ENCODE results near the gene LECT2.

LECT2 gene

DNA sequence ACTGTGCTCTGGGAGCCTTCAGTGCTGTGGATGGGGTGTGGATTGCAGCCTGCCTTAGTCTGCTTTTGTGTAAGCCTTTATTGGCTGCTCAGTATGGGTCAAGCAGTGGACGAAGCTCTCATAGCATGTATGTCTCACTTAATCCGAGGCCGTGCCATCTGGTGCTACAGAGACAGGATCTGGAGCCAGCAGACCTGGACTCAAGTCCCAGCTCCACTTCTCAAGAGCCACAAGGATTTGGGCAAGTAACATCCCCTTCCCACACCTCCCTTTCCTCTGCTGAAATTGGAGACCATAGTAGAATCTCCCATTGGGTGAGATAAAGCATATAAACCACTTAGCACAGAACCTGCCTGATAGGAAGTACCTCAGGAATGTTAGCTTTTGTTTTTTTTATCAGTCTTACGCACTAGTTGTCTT is 23.4 kb upstream of the LECT2 start:
- DNase-seq (ENCODE audit: low spot score): no peak

DNA sequence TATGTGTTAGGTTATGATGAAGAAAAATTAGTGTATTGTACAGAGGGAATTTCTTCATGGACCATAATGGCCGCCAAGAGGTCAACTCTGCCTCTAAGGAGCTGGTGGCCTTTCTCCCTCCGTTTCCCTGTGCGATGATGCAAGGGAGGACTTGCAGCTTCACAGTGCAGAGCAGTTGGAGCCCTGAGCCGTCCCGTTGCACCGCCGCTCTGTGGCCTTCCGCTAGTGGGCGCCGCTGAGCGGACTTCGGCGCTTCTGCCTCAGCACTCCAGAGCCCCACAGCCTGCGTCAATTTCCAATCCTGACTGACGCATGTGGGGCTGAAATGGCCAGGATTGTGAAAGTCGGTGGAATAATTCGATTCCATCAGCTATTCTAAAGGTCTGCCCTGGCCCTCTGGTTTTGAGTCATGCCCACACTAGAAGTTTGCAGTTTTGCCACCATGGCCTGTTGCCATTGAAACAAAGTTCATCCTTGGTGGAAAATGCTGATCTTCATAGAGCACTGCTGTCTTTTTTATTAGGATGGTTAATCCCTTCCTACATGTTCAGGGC is 22.7 kb upstream of the LECT2 start:
- no peak for DNase-seq (ENCODE audit: low spot score)

DNA sequence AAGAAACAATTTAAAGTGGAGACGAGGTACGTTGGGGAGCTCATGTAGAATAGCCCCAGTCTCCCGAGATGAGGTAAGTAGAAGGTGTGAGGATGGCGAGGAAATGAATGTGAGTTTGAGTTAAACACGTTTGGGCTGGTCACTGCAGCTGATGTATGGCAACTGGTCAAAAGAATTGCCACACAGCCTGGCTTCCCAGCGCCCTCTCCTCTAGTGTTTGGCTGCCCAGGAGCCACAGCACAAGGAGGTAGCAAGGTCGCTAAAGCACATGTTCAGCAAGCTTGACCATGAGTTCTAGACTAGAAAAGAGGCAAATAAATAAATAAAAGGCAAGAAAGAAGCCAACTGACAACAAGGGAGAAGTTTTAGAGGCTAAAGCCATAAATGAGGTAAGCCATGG is 21.4 kb upstream of the LECT2 start:
- DNase-seq (ENCODE audit: low spot score): no peak

DNA sequence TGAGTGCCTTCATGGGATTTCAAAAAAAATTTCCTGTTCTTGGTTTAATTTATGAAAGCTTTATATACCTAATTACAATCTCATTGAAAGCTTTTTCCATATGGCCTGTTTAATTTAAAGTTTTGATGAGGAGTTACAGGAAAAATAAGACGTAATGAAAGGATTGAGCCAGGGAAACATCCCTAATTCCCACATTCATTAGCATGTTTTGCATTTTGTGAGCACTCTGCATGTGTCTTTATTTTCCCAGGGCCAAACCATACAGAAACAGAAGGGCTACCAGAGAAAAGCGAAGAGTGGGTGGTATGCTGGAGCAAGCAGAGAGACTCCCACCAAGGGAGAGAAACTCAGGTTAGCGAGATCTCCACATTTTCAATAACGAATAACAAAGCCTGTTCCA is 20.3 kb upstream of the LECT2 start:
- no peak for DNase-seq (ENCODE audit: low spot score)

DNA sequence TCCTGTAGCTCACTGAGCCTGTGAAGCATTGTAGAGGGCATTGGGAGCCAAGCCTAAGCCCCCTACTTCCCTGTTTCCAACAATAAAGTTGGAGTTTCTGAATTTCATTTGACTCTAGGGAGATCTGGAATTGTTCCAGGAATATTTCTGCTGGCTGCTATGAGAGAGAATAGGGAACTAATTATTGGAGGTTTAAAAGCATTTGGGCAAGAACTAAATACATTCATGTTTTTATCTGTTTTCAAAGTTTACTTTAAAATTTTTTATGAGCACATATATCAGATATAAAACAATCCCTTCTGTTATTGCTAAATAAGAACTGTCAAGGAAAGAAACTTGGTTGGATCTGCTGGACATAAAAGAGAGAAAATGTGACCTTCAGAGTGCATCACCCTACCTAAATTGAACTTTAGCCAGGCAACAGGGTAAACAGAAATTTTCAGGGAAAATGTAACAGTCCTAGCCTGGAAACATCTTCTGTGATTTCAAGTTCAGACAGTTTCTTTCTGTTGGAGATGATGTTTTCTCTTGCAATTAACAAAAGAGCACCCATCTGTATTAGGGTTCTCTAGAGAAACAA is 19.3 kb upstream of the LECT2 start:
- DNase-seq (ENCODE audit: low spot score): no peak

- DNase-seq (ENCODE audit: low spot score): no peak
These were observed 18.7 kb upstream of the LECT2 start for GRCh38 chr5:135973323-135974020.

DNA sequence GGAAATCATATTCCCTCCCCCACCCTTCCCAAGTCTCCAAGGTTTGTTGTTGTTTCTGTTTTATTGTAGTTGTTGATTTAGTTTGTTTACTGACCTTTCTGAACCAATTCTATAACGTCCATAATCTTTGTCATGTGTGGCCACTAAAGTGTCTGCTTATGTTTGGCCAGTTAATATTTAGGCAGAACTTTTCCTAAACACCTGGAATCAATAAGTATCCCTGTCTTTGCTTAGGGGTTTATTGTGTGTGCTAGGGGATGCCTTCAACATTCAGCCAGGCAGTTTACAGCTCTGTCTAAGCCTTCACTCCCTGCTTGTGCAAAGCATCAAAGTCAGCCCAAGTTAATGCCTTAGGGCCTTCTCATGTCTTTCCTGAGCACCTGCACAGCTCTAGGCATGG is 16.9 kb upstream of the LECT2 start:
- DNase-seq (ENCODE audit: low spot score): no peak

- DNase-seq (ENCODE audit: low spot score): no peak
These were observed 12.0 kb upstream of the LECT2 start for GRCh38 chr5:135966790-135967189.

DNA sequence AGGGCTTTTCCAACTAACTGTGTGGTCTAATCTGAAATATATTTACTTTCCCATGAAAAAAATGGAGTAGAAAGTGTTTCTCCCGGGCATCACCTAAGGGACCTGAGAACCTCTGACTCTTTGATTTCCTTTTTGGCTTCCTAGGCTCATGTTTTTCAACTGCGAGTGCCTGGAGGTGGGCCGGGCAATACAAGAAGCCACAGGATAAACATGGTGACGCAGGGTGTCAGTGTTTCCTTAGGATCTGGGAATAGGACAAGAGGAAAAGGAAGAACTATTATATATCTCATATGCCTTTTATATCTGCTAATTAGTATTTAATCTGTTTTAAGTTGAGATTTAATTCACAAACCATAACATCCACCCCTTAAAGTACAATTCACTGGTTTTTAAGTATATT is 11.4 kb upstream of the LECT2 start:
- DNase-seq (ENCODE audit: low spot score): no peak

DNA sequence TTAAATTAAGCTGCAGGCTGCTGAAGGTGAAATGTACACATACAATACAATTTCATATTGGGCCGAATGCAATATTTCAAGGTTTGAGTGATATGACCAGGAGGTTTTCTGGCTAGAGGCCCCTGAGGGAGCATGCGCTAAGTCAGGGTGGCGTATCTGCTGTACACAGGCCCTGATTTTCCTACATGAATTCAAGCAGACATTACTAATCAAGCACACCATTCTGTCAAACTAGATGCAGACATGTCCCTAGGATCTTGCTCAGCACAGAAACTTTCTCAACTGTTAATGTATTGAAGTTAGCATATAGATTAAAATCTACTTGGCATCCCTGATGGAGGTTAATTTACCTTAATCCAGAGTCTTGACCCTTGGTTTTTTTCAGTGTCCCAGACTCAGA is 10.7 kb upstream of the LECT2 start:
- no peak for DNase-seq (ENCODE audit: low spot score)

- no peak for DNase-seq (ENCODE audit: low spot score)
These were observed 10.0 kb upstream of the LECT2 start for GRCh38 chr5:135964670-135965320.

DNA sequence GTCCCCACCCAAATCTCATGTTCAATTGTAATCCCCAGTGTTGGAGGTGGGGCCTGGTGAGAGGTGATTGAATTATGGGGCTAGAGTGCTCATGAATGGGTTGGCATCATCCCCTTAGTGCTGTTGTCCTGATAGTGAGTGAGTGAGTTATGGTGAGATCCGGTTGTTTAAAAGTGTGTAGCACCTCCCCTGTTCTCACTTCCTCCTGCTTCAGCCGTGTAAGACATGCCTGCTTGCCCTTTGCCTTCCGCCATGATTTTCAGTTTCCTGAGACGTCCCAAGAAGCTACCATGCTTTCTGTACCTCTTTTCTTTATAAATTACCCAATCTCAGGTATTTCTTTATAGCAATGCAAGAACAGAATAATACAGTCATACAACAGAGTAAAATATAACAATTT is 742 bp upstream of the LECT2 start:
- no peak for DNase-seq (ENCODE audit: low spot score)

DNA sequence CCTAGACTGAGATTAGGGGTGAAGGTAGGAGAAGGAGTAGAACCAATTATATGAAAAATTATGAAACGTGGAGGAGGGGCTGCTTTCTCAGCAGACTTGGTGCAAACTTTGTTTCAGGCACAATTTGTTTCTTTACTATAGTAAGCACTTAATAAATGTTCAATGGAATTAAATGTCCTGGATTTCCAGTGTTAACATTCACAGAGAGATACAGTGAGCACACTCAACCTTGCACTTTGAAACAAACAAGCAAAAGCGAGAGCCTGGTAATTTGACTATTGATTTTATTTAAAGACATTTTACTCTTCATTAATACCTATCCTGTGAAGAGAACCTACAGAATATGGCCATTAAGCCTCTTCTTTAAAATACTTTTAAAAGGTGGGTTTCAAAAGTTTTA is 933 bp downstream of the LECT2 start:
- no peak for DNase-seq (ENCODE audit: low spot score)

GRCh38 chr5:135952683-135953082 is 2.1 kb downstream of the LECT2 start:
- no peak for DNase-seq (ENCODE audit: low spot score)

- DNase-seq (ENCODE audit: low spot score): no peak
These were observed 3.0 kb downstream of the LECT2 start for GRCh38 chr5:135951807-135952206.

- no peak for DNase-seq (ENCODE audit: low spot score)
These were observed 3.5 kb downstream of the LECT2 start for GRCh38 chr5:135951257-135951656.

DNA sequence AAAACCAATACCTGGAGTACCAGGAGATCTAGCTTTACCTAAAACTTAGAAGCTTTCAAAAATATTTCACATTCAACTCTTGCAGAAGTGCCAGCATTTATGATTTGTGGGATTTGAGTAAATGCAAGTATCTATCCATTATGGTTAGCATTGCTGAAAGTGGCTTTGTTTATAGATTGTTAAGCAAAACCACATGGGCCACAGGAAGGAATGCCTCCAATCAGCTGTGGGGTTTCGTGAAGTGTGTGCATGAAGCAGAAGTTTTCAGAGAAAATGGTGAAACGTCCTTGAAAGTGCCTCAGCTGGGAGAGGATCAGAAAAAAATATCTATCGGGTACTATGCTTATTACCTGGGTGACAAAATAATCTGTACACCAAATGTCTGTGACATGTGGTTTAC is 4.2 kb downstream of the LECT2 start:
- DNase-seq (ENCODE audit: low spot score): no peak

DNA sequence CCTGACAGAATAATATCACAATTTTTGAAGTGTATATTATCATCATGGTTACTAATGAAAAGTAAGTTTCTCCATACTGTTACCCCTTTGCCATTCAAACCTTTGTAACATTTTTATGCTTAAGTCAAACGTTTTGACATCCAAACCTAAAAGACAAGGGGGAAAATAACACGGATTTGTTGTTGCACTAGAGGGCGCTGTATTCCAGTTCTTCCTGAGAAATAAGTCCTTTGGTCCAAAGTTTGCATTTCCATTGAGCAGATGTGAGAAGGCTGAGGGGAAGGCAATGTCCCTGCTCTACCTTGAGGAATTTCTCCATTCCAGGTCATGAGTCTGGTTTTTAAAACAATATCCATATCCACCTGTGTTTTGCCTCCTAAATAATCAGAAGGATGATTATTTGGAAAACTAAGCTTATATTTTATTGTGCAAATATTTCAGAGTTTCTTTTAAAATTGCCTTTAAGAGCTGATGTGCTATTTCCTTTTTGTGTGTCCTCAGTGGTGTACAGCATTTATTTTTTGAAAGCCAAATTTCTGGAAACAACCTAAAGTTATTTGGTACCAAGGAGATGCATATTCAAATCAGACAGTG is 9.7 kb downstream of the LECT2 start:
- peak; percentile 50 for DNase-seq (ENCODE audit: low spot score)

GRCh38 chr5:135944564-135944963 is 10.2 kb downstream of the LECT2 start:
- DNase-seq (ENCODE audit: low spot score): no peak

DNA sequence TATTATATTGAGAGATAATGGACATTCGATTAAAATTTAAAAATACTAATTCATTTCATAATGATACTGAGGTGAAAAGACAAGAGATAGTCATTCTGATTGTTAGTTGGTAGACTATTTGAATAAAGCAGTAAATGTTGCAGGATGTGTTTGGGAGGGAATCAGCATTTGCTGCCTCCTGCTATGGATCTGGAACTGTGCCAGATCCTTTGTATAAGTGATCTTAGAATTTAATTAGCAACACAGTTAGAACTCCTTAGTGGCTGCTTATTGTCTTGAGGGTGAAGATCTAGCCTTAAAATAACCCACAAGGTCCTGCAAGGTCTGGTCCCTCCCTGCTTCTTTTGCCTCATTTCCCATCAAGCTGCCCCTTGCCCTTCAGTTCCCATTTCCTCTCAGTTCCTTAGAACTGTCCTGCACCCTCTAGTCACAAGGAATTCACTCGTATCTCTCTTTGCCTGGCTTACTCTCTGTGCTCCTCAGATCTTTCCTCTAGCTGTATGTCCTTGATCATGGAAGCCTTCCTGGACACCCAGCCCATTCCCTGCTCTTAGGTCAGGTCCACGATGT is 12.5 kb downstream of the LECT2 start:
- no peak for DNase-seq (ENCODE audit: low spot score)

DNA sequence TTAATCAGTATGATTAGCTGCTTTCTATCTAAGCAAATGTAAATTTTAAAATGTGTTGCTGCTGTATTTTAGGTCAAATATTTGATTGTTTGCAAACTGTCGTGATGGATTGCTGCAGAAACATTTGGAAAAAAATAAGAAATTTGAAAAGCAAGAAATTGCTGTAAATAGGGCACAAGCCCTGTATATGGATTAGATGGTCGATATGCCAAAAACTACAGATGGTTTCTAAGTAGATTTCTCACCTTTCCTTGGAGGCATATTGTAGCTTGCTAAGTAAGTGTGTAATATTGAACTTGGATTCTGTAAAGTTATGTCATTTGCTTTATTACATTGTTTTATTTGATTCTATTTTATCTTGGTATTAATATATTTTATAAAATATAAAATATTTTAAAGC is 13.1 kb downstream of the LECT2 start:
- DNase-seq (ENCODE audit: low spot score): no peak

DNA sequence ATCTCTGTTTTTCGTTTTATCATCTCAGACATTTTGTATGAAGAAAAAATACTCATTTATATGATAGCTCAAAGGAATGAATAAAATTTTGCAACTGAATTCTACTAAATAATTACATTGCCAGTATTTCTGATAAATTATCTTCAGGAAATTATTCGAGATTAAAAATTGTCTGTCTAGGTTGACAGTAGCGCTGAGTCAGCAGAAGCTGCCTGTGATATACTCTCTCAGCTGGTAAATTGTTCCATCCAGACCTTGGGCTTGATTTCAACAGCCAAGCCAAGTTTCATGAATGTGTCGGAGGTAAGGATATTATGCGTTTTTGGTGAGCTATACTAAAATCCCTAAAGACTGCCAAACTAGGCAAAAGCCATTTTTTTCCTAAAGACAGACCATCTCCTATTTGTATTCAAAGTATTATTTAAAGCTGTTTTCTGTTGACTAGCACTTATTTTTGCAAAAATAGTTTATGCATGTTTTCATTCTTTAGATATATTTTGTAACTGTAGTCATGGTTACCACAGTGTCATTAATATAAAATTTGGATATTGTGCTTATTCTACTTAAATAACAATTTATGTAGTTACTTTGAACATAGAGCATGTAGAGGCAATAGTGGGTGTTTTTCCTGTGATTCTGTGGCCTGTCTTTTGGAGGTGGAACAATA is 17.4 kb downstream of the LECT2 start:
- no peak for DNase-seq (ENCODE audit: low spot score)
